Islet of Langerhans (tissue), 1 donor: Measurements from ENCODE around the gene PPP2R3B.
"Not testable (repeated sequence)": the region's sequence is repeated elsewhere in the genome, so short reads cannot be mapped to it uniquely, and the experiment has no call there.

Source experiments
- FAIRE-seq: peaks from one replicate; lab custom pipeline; 2011; peaks lifted over from hg19 to GRCh38; lab: Jason Lieb, UNC

PPP2R3B gene, protein sequence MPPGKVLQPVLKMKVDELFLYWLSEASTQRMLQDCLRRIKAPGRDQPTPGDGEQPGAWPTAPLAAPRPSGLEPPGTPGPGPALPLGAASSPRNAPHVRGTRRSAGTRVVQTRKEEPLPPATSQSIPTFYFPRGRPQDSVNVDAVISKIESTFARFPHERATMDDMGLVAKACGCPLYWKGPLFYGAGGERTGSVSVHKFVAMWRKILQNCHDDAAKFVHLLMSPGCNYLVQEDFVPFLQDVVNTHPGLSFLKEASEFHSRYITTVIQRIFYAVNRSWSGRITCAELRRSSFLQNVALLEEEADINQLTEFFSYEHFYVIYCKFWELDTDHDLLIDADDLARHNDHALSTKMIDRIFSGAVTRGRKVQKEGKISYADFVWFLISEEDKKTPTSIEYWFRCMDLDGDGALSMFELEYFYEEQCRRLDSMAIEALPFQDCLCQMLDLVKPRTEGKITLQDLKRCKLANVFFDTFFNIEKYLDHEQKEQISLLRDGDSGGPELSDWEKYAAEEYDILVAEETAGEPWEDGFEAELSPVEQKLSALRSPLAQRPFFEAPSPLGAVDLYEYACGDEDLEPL

DNA sequence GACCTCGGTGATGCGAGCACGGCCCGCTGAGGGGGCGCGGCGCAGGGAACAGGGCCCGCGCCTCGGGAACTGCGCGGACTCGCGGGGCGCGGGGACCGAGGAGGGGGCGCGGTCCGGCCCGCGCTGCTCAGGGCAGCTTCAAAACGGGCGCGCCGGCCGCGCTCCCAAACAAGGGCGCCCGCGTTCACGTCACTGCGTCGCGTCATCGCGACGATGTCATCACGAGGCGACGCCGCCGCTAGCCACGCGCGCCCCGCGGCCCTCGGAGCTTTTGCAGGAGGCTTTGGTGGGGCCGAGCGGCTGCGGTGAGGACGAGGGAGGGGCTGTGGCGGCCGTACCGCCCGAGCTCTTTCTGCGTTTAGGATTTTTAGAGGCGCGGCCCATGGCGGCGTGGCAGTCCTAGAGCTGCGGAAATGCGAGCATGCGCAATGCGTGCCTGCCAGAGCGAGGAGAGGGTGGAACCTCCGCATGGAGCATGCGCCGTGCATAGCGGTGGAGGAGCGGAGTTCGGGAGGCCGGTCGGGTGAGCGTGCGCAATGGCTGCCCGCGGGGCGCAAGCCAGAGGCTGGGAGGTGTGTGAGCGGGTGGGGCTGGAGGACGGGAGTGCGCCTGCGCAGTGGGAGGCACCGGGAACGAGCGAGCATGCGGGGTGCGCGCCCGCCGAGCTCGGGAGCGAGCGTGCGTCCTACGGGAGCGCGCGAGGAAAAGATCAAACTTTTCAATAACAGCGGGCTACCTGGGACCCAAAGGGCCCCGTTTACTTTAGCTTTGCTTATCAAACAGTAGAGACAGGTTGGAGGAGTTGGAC is at the start of gene PPP2R3B:
TSS of gene PPP2R3B (minus strand) at position 140 of the 808 bp plus-strand sequence. CDS start 216 bp downstream, outside the sequence.
- no peak for FAIRE-seq

DNA sequence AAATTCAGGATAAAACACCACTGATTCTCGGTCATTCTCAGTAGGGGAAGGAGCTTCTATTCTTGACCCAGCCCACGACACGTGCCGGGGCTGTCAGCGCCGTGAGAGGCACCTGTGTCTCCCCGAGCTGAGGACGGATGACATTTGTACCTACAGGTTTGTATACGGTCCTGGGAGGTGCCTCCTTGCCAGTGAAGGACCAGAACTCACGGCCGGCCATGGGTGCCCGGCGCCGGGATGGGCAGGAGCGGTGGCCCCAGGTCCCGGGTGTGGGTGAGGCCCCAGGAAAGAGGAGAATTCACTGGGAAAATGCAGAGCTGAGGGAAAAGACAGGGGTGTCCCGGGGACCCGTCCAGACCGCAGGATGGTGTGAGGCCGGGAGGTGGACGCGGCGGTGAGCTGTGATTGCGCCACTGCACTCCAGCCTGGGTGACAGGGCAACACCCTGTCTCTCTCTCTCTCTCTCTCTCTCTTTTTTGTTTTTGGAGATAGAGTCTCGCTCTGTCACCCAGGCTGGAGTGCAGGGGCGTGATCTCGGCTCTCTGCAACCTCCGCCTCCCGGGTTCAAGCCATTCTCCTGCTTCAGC is 48.9 kb upstream of the PPP2R3B start:
- no peak for FAIRE-seq

DNA sequence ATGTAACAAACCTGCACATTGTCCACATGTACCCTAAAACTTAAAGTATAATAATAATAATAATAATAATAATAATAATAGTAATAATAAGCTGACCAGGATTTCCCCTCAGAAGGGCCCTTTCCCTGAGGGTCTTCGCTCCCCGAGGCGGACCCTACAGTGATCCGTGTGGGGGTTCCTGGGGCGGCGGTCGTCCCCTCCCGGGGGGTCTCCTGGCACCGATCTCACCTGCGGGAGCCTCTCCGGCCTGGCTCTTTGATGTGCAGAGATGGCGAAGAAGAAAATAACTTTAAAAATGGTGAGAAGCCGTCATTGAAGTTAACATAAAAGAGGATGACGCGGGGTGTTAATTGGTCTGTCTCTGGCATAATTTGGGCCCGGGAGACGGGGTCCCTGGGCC is 48.2 kb upstream of the PPP2R3B start:
- no peak for FAIRE-seq

DNA sequence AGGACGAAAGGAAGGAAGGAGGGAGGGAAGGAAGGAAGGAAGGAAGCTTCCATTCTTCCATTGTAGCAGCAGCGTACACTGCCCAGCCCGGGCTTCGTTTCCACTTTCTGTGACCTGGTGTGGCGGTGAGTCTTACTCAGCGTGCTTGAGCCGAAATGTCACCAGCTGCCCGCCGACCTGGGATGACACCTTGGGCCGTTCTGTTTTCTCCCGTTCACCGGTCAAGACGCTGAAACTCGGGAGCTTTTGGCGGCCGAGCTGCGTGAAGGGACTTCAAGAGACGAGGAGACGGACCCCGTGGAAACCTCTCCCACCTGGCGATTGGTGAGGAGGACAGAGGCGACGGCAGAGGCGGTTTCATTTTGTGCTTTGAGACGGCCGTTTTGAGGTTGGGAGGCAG is 47.1 kb upstream of the PPP2R3B start:
- no peak for FAIRE-seq

DNA sequence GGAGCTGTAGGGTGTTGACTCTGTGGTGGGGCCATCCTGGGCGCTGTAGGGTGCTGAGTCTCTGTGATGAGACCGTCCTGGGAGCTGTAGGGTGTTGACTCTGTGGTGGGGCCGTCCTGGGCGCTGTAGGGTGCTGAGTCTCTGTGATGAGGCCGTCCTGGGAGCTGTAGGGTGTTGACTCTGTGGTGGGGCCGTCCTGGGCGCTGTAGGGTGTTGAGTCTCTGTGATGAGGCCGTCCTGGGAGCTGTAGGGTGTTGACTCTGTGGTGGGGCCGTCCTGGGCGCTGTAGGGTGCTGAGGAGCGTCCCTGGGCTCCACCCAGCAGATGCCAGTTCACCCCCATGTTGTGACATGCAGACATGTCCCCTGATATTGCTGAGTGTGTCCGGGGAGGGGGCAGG is 46.0 kb upstream of the PPP2R3B start:
- FAIRE-seq = not testable (repeated sequence)

DNA sequence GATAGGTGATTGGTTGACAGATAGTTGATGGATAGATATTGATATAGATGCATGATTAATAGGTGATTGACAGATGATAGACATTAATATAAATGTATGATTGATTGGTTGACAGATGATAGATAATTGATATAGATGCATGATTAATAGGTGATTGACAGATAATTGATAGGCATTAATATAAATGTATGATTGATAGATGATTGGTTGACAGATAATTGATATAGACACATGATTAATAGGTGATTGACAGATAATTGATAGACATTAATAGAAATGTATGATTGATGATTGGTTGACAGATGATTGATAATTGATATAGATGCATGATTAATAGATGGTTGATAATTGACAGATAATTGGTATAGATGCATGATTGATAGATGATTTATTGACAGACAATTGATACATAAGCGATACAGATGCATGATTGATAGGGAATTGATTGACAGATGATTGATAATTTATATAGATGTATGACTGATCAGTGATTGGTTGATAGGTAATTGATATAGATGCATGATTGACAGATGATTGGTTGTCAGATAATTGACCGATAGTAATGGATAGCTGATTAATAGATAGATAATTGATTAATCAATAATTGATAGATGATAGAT is 44.9 kb upstream of the PPP2R3B start:
- no peak for FAIRE-seq

DNA sequence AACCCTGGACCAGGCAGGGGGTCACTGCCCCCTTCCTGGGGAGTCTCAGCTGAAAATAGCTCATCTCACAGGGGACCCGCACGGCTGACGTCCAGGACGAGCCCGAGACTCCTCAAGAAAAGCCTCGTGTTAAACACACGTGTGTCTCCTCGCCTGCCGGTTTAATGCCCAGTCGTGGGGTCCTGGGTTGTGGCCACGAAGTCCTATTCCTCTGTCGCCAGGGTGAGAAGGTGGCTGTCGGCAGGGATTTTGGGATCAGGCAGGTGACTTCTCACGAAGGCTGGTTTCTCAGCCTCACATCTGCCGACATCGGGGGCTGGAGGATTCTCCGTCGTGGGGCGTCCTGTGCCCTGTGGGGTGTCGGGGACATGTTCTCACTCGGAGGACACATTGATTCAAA is 44.3 kb upstream of the PPP2R3B start:
- no peak for FAIRE-seq

DNA sequence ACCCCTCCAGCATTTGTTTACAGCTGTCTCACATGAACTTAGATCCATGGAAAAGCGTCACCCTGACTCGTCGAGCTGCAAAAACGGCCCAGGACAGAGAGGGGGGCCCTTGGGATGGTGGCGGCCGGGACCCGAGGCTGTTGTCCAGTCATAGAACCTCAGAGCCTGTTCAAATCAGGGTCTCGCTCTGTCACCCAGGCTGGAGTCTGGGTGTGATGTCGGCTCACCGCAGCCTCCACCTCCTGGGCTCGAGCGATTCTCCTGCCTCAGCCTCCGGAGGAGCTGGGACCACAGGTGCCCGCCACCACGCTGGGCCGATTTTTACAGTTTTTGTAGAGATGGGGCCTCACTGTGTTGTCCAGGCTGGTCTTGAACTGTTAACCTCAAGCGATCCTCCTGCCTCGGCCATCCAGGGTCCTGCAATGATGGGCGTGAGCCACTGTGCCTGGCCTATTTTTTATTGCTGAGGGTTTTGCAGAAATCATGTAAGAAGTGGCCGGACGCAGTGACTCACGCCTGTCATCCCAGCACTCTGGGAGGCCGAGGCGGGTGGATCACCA is 42.6 kb upstream of the PPP2R3B start:
- no peak for FAIRE-seq

DNA sequence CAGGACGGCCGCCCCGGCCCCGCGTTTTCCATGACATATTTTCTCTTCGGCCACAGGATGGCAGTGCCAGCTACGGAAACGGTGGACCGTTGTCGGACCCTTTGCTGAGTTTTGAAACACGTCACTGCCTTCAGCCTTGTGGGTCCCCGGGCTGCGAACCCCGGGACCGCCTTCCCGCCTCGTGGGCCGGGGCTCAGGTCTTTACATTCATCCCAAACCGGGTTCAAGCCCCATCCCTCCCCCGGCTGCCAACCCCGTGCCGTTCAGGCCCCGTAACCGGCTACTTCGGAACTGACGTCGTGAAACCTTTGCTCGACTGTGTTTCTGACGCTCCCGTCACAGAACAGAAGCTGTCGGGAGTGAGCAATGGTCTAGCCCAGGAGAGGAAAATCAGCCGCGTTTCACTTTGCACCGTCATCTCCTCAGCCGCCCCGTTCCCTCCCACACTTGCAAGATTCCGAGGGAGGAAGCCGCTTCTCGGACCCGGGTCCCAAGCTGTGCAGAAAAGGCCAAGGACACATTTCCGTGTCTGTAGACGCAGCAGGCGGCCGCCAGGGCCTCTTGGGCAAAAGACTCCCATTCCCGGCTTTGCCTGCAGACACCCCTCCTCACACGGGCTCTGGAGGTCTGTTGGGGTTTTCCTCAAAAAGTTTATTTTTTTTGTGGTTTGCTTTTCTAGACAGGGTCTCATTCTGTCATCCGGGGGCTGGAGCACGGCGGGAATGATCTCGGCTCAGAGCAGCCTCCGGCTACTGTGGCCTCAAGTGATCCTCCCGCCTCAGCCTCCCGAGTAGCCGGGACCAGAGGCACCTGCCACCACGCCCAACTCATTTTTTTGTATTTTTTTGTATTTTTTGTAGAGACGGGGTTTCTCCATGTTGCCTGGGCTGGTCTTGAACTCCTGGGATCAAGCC is 41.4 kb upstream of the PPP2R3B start:
- FAIRE-seq = no peak

DNA sequence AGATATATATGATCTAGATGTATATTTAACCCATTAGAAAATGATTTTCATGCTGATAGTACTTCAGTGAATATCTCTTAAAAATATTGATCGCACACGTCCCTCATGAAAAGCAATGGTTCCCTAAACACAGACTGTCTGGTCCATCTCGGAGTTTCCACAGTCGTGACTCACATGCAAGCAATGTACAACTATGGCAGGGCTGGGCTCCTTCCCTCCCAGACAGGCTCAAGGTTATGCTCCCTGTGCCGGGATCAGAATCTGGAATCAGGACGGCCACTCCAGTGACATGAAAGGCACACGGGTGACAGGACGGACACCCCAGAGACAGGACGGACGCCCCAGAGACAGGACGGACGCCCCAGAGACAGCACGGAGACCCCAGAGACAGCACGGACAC is 40.2 kb upstream of the PPP2R3B start:
- no peak for FAIRE-seq

DNA sequence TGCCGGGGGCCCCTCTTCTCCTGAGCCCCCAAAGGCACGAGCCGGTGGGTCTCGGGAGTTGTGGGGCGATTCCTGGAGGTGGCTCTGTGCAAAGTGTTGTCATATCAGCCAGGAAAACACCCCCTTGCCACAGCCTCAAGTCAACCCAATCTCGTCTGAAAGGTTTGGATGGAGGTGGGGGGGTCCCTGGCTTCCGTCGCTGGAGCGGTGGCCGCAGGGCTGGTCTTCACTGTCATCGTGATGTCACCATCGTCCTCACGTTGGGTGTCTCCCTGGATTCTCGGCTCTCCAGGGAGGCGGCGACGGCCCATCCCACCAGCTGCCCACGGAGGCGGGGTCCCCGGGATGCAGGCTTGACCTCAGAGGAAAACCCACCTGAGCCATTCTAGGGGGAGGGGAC is 38.3 kb upstream of the PPP2R3B start:
- FAIRE-seq = no peak

DNA sequence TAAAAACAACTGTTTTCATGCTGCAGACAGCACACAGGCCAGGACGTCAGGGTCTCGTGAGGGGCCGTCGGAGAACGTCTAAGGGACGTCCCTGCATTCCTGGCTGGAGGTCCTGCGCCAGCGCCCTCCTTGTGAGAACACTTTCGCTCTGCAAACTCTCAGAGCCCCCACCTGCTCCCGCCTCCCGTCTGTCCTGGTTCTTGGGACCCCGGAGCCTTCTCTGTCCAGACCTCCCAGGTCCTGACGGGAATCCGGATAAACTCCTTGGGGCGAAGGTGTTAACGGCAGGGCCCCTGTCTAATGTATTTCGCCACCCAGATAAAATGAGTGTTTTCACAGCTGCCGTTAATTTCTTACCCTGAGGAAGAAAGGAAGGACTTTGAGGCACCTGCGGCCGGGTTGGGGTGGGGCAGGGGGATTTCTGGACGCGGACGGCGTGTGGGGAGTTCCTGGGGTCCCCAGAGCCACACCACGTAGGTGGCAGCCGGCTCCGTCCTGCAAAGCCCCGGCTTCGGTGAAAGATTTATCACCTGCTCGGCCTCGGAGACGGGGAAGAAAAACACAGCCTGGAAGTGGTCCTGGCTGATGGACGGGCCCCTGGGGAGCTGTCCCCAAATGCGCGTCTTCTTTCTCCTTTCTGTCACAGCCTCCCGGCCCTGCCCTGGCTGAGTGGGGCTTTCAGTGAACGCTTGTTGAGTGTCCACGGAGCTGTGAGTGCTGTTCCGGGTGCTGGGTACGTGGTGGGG is 35.1 kb upstream of the PPP2R3B start:
- FAIRE-seq = no peak

DNA sequence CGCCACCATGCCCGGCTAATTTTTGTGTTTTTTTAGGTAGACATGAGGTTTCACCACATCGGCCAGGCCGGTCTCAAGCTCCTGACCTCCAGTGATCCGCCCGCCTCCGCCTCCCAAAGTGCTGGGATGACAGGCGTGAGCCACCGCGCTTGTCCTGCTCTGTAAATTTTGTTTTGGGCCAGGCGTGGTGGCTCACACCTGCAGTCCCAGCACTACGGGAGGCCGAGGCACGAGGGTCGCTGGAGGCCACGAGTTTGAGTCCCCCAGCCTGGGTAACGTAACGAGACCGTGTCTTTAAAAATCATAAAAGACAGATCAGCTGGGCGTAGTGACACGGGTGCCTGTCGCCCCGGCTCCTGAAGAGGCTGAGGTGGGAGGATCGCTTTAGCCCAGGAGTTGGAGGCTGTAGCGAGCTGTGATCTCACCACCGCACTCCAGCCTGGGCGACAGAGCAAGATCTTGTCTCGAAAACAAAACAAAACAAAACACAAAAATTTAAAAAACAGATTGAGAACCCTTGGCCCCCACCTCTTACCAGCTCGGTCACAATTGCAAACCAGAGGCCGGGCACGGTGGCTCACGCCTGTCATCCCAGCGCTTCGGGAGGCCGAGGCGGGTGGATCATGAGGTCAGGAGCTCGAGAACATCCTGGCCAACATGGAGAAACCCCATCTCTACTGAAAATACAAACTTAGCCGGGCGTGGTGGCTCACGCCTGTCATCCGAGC is 34.0 kb upstream of the PPP2R3B start:
- FAIRE-seq = no peak

DNA sequence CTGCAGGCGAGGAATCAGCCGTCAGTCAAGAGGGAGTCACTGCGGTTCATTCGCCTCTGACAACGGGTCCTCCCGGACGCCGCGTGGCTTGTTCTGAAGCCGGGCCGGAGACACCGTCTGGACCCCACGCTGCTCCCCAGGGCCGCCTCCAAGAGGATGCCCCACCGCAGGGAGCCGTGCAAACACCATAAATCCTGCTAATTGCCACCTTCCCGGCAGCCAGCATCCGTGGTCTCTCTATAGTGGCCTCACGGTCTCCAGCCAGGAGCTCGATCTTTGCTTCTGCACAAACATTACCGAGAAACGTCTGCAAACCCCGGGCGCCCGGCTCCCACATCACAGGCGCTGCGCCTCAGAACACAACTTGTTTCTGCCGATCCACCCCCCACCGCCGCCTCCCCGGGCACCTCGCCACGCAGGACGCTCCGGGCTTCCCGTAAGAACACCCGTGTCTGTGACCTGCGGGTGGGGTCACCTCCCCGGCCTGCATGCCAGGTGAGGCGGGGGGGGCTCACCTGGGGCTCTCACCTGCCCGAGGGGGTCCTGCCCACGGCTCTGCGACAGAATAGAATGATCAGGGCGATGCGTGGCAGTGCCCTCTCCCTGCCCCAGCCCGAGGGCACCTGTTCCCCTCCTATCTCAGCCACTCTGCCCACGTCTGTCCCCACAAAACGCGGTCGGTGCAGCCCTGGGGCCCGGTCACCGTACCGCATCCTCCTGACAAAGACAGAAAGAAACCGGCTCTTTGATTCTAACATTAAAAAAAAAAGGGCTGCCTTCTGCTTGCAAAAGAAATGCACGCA is 32.4 kb upstream of the PPP2R3B start:
- no peak for FAIRE-seq

DNA sequence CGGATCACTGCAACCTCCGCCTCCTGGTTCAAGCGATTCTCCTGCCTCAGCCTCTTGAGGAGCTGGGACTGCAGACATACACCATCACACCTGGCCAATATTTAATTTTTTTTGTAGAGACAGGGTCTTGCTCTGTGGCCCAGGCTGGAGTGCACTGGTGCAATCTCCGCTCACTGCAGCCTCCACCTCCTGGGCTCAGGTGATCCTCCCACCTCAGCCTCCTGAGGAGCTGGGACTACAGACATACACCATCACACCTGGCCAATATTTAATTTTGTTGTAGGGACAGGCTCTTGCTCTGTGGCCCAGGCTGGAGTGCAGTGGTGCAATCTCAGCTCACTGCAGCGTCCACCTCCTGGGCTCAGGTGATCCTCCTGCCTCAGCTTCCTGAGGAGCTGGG is 28.8 kb upstream of the PPP2R3B start:
- FAIRE-seq = not testable (repeated sequence)

DNA sequence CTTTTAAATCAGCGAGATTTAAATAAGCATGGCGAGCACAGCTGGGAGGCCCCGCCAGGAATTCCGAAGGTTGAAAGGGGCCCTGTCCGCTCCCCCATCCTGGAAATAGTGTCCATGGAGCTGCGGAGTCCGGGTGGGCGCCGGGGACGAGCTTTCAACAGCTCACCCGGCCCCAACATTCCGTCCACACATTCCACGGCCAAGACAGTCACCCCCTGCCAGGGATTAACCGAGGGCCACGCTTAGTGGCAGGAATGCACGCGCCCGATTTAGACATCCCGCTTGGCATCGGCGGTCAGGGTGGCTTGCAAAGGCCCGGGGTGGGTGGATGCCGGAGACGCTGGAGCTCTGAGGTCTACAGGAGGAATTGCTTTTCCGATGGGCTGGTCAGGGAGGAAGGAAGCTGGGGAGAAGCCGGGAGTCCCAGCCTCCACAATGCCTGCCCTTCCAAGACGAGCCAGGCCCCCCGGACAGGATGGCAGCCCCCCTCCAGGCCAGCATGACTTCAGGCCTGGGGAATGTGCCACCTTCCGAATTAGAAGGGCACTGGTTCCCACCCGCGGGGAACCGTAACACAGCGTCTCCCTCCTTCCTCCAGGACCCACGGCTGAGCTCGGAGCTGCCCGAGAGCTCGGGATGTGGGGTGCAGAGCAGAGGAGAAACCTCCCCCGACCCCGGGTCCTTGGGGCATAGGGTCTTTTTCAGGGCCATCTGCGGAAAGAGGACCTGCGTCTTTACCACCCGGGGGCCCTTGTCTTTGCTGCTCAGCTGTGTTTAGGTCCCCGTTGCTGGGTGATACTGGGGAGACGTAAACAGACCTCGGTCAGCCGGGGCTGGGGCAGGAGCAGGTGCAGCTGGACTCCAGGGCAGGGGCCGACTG is 26.9 kb upstream of the PPP2R3B start:
- FAIRE-seq = no peak

DNA sequence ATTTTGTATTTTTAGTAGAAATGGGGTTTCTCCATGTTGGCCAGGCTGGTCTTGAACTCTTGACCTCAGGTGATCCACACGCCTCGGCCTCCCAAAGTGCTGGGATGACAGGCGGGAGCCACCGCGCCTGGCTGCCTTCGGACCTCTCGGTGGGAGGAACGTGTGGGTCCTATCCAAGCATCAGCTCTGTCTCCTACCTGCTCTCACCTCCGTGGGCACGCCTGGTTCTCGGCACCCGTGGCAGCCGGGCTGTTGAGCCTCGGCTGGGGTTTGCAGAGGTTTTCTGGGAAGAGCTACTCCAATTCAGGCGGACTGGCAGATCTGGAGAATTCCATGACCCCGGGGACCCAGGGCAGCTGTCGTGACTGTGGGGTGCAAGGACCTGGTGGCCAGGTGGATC is 23.6 kb upstream of the PPP2R3B start:
- FAIRE-seq = no peak

DNA sequence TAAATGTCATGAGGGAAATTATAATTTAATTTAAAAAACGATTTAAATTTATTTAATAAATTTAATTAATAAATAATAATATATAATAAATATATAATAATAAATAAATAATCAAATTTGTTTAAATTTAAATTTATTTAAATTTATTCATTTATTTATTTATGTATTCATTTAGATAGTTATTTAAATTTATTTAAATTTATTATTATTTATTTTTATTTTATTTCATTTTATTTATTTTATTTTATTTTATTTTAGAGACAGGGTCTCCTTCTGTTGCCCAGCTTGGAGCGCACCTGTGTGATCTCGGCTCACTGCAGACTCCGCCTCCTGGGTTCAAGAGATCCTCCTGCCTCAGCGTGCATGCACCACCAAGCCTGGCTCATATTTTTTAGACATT is 18.4 kb upstream of the PPP2R3B start:
- no peak for FAIRE-seq
